Measurements from ENCODE around the gene SOX13. TPM values are rescaled to one million over a fixed set of nuclear protein-coding genes. Genes with fewer than 3 reads are reported as not detected.

Gene SOX13
- total RNA-seq, 1 experiment from 2014 or later: 171 TPM

DNA sequence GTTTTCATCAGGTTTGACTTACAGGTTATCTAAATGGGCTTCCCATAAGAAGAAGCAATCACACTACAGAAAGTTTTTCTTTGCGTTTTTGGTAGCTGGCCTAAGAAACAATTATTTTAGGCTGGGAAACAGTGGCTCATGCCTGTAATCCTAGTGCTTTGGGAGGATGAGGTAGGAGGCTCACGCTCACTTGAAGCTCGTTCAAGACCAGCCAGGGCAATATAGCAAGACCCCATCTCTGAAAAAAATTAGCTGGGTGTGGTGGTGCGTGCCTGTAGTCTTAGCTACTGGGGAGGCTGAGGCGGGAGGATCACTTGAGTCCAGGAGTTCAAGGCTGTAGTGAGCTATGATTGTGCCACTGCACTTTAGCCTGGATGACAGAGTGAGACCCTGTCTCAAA lies 94.8 kb downstream of the SOX13 start:
- peaks cover 42% of the 10 kb centered on the region for H3K9me3 Mint-ChIP-seq
- no peak for DNase-seq (ENCODE audit: low spot score)
- H3K4me1 Mint-ChIP-seq: no peaks in the 10 kb centered on the region
- TF ChIP-seq NFE2L1 (CRISPR knock-in tag; IDR thresholded peaks at IDR 0.05) (no peak), FOXK1 (CRISPR knock-in tag; IDR thresholded peaks at IDR 0.05) (no peak), JAZF1 (CRISPR knock-in tag; IDR thresholded peaks at IDR 0.05) (no peak), CREB1 (CRISPR knock-in tag; IDR thresholded peaks at IDR 0.05) (no peak), EMX1 (CRISPR knock-in tag; IDR thresholded peaks at IDR 0.05) (no peak), SOX15 (CRISPR knock-in tag; IDR thresholded peaks at IDR 0.05) (no peak), FOXP1 (CRISPR knock-in tag; IDR thresholded peaks at IDR 0.05; ENCODE audit: borderline replicate concordance) (no peak), ZNF232 (CRISPR knock-in tag; IDR thresholded peaks at IDR 0.05) (no peak), ZNF423 (CRISPR knock-in tag; IDR thresholded peaks at IDR 0.05) (no peak), TEAD4 (CRISPR knock-in tag; IDR thresholded peaks at IDR 0.05) (no peak)
- TF ChIP-seq, protein P1, sequence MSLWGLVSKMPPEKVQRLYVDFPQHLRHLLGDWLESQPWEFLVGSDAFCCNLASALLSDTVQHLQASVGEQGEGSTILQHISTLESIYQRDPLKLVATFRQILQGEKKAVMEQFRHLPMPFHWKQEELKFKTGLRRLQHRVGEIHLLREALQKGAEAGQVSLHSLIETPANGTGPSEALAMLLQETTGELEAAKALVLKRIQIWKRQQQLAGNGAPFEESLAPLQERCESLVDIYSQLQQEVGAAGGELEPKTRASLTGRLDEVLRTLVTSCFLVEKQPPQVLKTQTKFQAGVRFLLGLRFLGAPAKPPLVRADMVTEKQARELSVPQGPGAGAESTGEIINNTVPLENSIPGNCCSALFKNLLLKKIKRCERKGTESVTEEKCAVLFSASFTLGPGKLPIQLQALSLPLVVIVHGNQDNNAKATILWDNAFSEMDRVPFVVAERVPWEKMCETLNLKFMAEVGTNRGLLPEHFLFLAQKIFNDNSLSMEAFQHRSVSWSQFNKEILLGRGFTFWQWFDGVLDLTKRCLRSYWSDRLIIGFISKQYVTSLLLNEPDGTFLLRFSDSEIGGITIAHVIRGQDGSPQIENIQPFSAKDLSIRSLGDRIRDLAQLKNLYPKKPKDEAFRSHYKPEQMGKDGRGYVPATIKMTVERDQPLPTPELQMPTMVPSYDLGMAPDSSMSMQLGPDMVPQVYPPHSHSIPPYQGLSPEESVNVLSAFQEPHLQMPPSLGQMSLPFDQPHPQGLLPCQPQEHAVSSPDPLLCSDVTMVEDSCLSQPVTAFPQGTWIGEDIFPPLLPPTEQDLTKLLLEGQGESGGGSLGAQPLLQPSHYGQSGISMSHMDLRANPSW (CRISPR knock-in tag; conservative IDR thresholded peaks at IDR 0.05; ENCODE audit: low read depth): no peak
- TF ChIP-seq, protein P2, sequence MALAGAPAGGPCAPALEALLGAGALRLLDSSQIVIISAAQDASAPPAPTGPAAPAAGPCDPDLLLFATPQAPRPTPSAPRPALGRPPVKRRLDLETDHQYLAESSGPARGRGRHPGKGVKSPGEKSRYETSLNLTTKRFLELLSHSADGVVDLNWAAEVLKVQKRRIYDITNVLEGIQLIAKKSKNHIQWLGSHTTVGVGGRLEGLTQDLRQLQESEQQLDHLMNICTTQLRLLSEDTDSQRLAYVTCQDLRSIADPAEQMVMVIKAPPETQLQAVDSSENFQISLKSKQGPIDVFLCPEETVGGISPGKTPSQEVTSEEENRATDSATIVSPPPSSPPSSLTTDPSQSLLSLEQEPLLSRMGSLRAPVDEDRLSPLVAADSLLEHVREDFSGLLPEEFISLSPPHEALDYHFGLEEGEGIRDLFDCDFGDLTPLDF (CRISPR knock-in tag; IDR thresholded peaks at IDR 0.05): no peak
- TF ChIP-seq, protein P3, sequence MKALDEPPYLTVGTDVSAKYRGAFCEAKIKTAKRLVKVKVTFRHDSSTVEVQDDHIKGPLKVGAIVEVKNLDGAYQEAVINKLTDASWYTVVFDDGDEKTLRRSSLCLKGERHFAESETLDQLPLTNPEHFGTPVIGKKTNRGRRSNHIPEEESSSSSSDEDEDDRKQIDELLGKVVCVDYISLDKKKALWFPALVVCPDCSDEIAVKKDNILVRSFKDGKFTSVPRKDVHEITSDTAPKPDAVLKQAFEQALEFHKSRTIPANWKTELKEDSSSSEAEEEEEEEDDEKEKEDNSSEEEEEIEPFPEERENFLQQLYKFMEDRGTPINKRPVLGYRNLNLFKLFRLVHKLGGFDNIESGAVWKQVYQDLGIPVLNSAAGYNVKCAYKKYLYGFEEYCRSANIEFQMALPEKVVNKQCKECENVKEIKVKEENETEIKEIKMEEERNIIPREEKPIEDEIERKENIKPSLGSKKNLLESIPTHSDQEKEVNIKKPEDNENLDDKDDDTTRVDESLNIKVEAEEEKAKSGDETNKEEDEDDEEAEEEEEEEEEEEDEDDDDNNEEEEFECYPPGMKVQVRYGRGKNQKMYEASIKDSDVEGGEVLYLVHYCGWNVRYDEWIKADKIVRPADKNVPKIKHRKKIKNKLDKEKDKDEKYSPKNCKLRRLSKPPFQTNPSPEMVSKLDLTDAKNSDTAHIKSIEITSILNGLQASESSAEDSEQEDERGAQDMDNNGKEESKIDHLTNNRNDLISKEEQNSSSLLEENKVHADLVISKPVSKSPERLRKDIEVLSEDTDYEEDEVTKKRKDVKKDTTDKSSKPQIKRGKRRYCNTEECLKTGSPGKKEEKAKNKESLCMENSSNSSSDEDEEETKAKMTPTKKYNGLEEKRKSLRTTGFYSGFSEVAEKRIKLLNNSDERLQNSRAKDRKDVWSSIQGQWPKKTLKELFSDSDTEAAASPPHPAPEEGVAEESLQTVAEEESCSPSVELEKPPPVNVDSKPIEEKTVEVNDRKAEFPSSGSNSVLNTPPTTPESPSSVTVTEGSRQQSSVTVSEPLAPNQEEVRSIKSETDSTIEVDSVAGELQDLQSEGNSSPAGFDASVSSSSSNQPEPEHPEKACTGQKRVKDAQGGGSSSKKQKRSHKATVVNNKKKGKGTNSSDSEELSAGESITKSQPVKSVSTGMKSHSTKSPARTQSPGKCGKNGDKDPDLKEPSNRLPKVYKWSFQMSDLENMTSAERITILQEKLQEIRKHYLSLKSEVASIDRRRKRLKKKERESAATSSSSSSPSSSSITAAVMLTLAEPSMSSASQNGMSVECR (CRISPR knock-in tag; IDR thresholded peaks at IDR 0.05; ENCODE audit: borderline replicate concordance): no peak
- TF ChIP-seq, protein P4, sequence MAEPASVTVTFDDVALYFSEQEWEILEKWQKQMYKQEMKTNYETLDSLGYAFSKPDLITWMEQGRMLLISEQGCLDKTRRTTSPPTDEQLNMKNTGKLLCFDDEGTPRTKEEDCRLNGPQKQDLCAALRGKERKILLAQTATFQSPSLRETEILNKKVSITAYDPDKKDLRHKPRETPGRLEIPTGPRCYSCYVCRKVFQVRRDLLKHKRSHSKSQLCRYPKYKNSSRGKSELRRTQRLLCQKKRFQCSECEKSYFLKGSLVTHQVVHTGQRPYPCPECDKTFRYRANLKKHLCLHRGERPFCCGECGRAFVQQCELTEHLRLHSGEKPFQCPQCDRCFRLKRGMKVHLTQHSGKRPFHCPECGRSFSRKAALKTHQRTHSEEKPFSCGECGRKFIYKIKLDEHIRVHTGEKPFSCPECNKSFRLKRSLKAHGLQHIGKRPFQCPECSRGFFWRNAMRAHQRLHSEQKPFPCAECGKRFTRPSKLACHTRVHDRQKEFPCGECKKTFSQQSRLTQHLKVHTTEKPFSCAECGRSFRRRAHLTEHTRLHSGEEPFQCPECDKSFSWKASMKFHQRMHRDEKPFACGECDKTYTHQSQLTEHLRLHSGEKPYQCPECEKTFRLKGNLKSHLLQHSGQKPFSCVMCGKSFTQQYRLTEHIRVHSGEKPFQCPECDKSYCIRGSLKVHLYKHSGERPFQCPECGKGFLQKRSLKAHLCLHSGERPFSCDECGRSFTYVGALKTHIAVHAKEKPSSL (CRISPR knock-in tag; conservative IDR thresholded peaks at IDR 0.05): no peak
- TF ChIP-seq, protein P5, sequence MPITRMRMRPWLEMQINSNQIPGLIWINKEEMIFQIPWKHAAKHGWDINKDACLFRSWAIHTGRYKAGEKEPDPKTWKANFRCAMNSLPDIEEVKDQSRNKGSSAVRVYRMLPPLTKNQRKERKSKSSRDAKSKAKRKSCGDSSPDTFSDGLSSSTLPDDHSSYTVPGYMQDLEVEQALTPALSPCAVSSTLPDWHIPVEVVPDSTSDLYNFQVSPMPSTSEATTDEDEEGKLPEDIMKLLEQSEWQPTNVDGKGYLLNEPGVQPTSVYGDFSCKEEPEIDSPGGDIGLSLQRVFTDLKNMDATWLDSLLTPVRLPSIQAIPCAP (CRISPR knock-in tag; IDR thresholded peaks at IDR 0.05): no peak
- TF ChIP-seq, protein P6, sequence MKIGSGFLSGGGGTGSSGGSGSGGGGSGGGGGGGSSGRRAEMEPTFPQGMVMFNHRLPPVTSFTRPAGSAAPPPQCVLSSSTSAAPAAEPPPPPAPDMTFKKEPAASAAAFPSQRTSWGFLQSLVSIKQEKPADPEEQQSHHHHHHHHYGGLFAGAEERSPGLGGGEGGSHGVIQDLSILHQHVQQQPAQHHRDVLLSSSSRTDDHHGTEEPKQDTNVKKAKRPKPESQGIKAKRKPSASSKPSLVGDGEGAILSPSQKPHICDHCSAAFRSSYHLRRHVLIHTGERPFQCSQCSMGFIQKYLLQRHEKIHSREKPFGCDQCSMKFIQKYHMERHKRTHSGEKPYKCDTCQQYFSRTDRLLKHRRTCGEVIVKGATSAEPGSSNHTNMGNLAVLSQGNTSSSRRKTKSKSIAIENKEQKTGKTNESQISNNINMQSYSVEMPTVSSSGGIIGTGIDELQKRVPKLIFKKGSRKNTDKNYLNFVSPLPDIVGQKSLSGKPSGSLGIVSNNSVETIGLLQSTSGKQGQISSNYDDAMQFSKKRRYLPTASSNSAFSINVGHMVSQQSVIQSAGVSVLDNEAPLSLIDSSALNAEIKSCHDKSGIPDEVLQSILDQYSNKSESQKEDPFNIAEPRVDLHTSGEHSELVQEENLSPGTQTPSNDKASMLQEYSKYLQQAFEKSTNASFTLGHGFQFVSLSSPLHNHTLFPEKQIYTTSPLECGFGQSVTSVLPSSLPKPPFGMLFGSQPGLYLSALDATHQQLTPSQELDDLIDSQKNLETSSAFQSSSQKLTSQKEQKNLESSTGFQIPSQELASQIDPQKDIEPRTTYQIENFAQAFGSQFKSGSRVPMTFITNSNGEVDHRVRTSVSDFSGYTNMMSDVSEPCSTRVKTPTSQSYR (CRISPR knock-in tag; IDR thresholded peaks at IDR 0.05): no peak
- TF ChIP-seq, protein P7, sequence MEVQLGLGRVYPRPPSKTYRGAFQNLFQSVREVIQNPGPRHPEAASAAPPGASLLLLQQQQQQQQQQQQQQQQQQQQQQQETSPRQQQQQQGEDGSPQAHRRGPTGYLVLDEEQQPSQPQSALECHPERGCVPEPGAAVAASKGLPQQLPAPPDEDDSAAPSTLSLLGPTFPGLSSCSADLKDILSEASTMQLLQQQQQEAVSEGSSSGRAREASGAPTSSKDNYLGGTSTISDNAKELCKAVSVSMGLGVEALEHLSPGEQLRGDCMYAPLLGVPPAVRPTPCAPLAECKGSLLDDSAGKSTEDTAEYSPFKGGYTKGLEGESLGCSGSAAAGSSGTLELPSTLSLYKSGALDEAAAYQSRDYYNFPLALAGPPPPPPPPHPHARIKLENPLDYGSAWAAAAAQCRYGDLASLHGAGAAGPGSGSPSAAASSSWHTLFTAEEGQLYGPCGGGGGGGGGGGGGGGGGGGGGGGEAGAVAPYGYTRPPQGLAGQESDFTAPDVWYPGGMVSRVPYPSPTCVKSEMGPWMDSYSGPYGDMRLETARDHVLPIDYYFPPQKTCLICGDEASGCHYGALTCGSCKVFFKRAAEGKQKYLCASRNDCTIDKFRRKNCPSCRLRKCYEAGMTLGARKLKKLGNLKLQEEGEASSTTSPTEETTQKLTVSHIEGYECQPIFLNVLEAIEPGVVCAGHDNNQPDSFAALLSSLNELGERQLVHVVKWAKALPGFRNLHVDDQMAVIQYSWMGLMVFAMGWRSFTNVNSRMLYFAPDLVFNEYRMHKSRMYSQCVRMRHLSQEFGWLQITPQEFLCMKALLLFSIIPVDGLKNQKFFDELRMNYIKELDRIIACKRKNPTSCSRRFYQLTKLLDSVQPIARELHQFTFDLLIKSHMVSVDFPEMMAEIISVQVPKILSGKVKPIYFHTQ (CRISPR knock-in tag; IDR thresholded peaks at IDR 0.05): no peak
- H3K27ac Mint-ChIP-seq: no peak overlapping the region
- POLR2A ChIA-PET: no interaction called here
- CTCF ChIA-PET: interaction anchor here (1.3 to 8.4 kb wide), 3 partner anchors 31 to 230 kb away, joined by 3 to 159 read pairs (median 22); no protein-coding TSS in a partner anchor
- H3K36me3 Mint-ChIP-seq: peaks cover 25% of the 10 kb centered on the region
- H3K4me3 Mint-ChIP-seq: no peak overlapping the region
- no peak for ATAC-seq
- H3K27me3 Mint-ChIP-seq (ENCODE audit: low read depth): peaks cover 24% of the 10 kb centered on the region

All from WTC11 (cell line).